Neural cell (in vitro differentiated cells): ENCODE results near the gene BLOC1S5.

Experiments
- TF ChIP-seq, protein P1 (sequence below): fragments of 450-650 bp; IDR thresholded peaks from 2 replicates; pipeline ENCODE4 v1.5.1; 2014; ENCODE audit warnings: antibody characterized with exemption, mild to moderate bottlenecking, moderate library complexity; ENCODE audit not compliant: poor library complexity, severe bottlenecking
- TF ChIP-seq, protein P2 (sequence below): IDR thresholded peaks from 2 replicates; pipeline ENCODE4 v1.6.1; 2012; ENCODE audit warnings: borderline replicate concordance

DNA sequence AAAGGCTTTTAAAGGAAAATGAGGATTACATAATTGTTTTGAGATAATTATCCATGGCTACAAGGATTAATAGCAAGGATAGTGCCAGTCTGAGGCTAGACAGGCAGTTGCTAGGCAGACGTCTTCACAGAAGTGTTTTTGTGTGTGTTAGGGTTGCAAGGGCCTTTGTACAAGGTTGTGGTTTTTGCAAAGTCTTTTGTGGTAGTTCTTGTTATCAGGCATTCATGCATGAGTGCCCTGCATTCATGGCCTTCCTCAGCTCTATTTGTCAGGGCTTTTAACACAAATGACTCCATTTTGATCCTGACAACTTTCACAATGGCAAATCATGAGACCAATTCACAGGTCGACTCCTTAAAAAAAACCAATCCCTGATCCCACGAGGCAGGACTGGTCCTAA lies 85.5 kb downstream of the BLOC1S5 start:
- TF ChIP-seq, protein P1, sequence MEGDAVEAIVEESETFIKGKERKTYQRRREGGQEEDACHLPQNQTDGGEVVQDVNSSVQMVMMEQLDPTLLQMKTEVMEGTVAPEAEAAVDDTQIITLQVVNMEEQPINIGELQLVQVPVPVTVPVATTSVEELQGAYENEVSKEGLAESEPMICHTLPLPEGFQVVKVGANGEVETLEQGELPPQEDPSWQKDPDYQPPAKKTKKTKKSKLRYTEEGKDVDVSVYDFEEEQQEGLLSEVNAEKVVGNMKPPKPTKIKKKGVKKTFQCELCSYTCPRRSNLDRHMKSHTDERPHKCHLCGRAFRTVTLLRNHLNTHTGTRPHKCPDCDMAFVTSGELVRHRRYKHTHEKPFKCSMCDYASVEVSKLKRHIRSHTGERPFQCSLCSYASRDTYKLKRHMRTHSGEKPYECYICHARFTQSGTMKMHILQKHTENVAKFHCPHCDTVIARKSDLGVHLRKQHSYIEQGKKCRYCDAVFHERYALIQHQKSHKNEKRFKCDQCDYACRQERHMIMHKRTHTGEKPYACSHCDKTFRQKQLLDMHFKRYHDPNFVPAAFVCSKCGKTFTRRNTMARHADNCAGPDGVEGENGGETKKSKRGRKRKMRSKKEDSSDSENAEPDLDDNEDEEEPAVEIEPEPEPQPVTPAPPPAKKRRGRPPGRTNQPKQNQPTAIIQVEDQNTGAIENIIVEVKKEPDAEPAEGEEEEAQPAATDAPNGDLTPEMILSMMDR = no peak
- TF ChIP-seq, protein P2, sequence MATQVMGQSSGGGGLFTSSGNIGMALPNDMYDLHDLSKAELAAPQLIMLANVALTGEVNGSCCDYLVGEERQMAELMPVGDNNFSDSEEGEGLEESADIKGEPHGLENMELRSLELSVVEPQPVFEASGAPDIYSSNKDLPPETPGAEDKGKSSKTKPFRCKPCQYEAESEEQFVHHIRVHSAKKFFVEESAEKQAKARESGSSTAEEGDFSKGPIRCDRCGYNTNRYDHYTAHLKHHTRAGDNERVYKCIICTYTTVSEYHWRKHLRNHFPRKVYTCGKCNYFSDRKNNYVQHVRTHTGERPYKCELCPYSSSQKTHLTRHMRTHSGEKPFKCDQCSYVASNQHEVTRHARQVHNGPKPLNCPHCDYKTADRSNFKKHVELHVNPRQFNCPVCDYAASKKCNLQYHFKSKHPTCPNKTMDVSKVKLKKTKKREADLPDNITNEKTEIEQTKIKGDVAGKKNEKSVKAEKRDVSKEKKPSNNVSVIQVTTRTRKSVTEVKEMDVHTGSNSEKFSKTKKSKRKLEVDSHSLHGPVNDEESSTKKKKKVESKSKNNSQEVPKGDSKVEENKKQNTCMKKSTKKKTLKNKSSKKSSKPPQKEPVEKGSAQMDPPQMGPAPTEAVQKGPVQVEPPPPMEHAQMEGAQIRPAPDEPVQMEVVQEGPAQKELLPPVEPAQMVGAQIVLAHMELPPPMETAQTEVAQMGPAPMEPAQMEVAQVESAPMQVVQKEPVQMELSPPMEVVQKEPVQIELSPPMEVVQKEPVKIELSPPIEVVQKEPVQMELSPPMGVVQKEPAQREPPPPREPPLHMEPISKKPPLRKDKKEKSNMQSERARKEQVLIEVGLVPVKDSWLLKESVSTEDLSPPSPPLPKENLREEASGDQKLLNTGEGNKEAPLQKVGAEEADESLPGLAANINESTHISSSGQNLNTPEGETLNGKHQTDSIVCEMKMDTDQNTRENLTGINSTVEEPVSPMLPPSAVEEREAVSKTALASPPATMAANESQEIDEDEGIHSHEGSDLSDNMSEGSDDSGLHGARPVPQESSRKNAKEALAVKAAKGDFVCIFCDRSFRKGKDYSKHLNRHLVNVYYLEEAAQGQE = no peak
